Smooth muscle cell (in vitro differentiated cells): Measurements from ENCODE around the gene GIPC3. TPM values are rescaled to one million over a fixed set of nuclear protein-coding genes. Genes with fewer than 3 reads are reported as not detected.

Source experiments
- DNase-seq: peaks from one replicate; lab custom pipeline; 2025; ENCODE audit not compliant: unreplicated experiment; lab: John Stamatoyannopoulos, UW
- H2AFZ ChIP-seq: fragments of 200-600 bp; sonication (generic); 2 replicates; pipeline ENCODE4 v1.6.0; 2016; ENCODE audit warnings: antibody characterized with exemption, low read depth, mild to moderate bottlenecking
- H3F3A ChIP-seq: fragments of 200-600 bp; sonication (generic); 2 replicates; pipeline ENCODE4 v1.6.0; 2017; ENCODE audit warnings: antibody characterized with exemption, low read depth
- H3K27ac ChIP-seq: fragments of 200-600 bp; sonication (generic); 2 replicates; pipeline ENCODE4 v1.5.1; 2016; ENCODE audit warnings: low read depth, mild to moderate bottlenecking
- H3K27me3 ChIP-seq: fragments of 200-600 bp; sonication (generic); 2 replicates; pipeline ENCODE4 v1.6.1; 2016; ENCODE audit warnings: low read depth, mild to moderate bottlenecking
- H3K36me3 ChIP-seq: fragments of 200-600 bp; sonication (generic); 2 replicates; pipeline ENCODE4 v1.5.1; 2016; ENCODE audit warnings: low read depth
- H3K4me1 ChIP-seq: fragments of 200-600 bp; sonication (generic); 2 replicates; pipeline ENCODE4 v1.5.1; 2016; ENCODE audit warnings: low read depth
- H3K4me2 ChIP-seq: fragments of 200-600 bp; sonication (generic); 2 replicates; pipeline ENCODE4 v1.6.0; 2016; ENCODE audit warnings: mild to moderate bottlenecking
- H3K4me3 ChIP-seq: fragments of 200-600 bp; sonication (generic); 2 replicates; pipeline ENCODE4 v1.5.1; 2016; ENCODE audit warnings: mild to moderate bottlenecking
- H3K79me2 ChIP-seq: fragments of 200-600 bp; sonication (generic); 2 replicates; pipeline ENCODE4 v1.6.0; 2016; ENCODE audit warnings: low read depth, mild to moderate bottlenecking
- H3K9ac ChIP-seq: fragments of 200-600 bp; sonication (generic); 2 replicates; pipeline ENCODE4 v1.6.0; 2016; ENCODE audit warnings: low read depth
- H3K9me3 ChIP-seq: fragments of 200-600 bp; sonication (generic); replicated peaks from 2 replicates; pipeline ENCODE4 v1.5.1; 2016; ENCODE audit warnings: low read depth
- H4K20me1 ChIP-seq: fragments of 200-600 bp; sonication (generic); 2 replicates; pipeline ENCODE4 v1.6.0; 2016; ENCODE audit warnings: low read depth
- WGBS: methylation state at CpG from one replicate; pipeline ENCODE4 v1.1.7; 2016; ENCODE audit warnings: low lambda C conversion rate; 5-methylcytosine and 5-hydroxymethylcytosine counted together
- polyA plus RNA-seq: library from polyadenylated mRNA; unstranded; fragments of >200 nt; fragmentation: Nextera tagmentation; extraction: Ambion mirVana; gene quantifications from 2 replicates; pipeline ENCODE4 v1.2.1, GENCODE V29; 2016
- total RNA-seq: library from RNA; depleted of rRNA; stranded (reverse); fragments of >200 nt; gene quantifications from 2 replicates; pipeline ENCODE4 v1.2.3, GENCODE V29; 2014
- TF ChIP-seq, protein P1 (sequence below): fragments of 200-600 bp; sonication (generic); IDR thresholded peaks from 2 replicates; pipeline ENCODE4 v1.5.1; 2017; ENCODE audit warnings: borderline replicate concordance, mild to moderate bottlenecking, antibody characterized with exemption; ENCODE audit not compliant: insufficient read depth, poor library complexity, severe bottlenecking

GIPC3 gene
- total and polyA plus RNA-seq, 2 experiments from 2014 or later: 0.13 to 0.96 TPM

DNA sequence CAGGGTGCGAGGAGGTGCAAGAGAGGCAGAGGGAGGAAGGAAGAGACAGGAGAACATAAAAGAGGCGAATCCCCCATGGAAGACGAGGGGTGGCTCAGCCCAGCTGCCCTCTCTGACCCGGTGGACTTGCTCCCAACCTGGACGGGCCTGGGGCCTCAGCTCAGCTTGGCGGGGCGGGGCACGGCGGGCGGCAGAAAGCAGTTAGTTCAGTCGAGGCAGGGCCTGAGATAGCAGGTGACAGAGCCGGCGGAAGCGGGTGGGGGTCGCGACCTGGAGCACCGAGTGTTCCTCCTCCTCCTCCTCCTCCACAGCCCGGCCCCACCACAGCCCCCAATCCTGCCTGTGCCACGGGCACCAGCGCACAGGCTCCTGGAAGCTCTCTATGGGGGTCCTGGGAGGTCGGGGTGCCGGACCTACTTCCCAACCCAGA lies 48.3 kb downstream of the GIPC3 start:
- H3K4me1 ChIP-seq: no peaks in the 10 kb centered on the region
- H3K79me2 ChIP-seq: no peaks in the 10 kb centered on the region
- no peaks in the 10 kb centered on the region for H4K20me1 ChIP-seq

GRCh38 chr19:3634496-3635045 lies 49.3 kb downstream of the GIPC3 start:
- H3K4me2 ChIP-seq: no peak overlapping the region
- H3K27me3 ChIP-seq: no peaks in the 10 kb centered on the region
- no peaks in the 10 kb centered on the region for H3K9me3 ChIP-seq
- H3K9ac ChIP-seq: no peak overlapping the region
- H3K27ac ChIP-seq: no peak overlapping the region
- no peaks in the 10 kb centered on the region for H3K4me1 ChIP-seq
- WGBS: 97% methylated on average over 15 of the region's 19 CpGs
- no peak for DNase-seq
- H2AFZ ChIP-seq: no peak overlapping the region
- H4K20me1 ChIP-seq: no peaks in the 10 kb centered on the region
- no peaks in the 10 kb centered on the region for H3K36me3 ChIP-seq
- no peaks in the 10 kb centered on the region for H3K79me2 ChIP-seq
- TF ChIP-seq, protein P1, sequence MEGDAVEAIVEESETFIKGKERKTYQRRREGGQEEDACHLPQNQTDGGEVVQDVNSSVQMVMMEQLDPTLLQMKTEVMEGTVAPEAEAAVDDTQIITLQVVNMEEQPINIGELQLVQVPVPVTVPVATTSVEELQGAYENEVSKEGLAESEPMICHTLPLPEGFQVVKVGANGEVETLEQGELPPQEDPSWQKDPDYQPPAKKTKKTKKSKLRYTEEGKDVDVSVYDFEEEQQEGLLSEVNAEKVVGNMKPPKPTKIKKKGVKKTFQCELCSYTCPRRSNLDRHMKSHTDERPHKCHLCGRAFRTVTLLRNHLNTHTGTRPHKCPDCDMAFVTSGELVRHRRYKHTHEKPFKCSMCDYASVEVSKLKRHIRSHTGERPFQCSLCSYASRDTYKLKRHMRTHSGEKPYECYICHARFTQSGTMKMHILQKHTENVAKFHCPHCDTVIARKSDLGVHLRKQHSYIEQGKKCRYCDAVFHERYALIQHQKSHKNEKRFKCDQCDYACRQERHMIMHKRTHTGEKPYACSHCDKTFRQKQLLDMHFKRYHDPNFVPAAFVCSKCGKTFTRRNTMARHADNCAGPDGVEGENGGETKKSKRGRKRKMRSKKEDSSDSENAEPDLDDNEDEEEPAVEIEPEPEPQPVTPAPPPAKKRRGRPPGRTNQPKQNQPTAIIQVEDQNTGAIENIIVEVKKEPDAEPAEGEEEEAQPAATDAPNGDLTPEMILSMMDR: no peak
- H3K4me3 ChIP-seq: no peak overlapping the region
- H3F3A ChIP-seq: no peaks in the 10 kb centered on the region

More for the DNA sequence above, 48.3 kb downstream of the GIPC3 start:
- H3F3A ChIP-seq: no peaks in the 10 kb centered on the region
- H3K9me3 ChIP-seq: no peaks in the 10 kb centered on the region
- 97% methylated on average over 15 of the region's 22 CpGs for WGBS
- no peaks in the 10 kb centered on the region for H3K27me3 ChIP-seq
- no peaks in the 10 kb centered on the region for H3K36me3 ChIP-seq
- H3K4me3 ChIP-seq: no peak overlapping the region
- H2AFZ ChIP-seq: no peak overlapping the region
- no peak overlapping the region for H3K4me2 ChIP-seq
- no peak for DNase-seq
- no peak overlapping the region for H3K27ac ChIP-seq
- TF ChIP-seq, protein P1: no peak
- H3K9ac ChIP-seq: no peak overlapping the region

DNA sequence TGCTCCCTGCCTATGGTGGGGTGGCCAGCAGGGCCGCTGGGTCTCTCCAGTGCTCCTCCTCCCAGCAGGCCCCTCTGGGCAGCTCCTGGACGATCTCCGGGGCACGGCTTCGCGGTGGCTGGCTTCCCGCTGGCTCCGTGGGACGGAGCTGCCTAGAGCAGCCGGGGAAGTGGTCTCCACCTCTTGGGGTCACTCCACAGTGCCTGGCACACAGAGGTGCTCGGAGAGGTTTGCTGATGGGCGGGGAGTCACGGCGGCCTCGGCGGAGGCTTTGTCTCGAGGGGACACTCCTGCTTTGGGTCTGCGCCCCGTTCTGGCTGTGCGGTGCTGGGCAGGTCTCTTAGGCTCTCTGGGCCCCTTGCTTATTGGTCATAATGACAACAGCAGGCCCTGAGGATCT lies 51.2 kb downstream of the GIPC3 start:
- Histone ChIP-seq H3K4me1 (no peaks in the 10 kb centered on the region), H2AFZ (no peak overlapping the region), H3K9me3 (no peaks in the 10 kb centered on the region), H3K4me3 (no peak overlapping the region), H3K4me2 (no peak overlapping the region), H3F3A (no peaks in the 10 kb centered on the region), H3K79me2 (no peaks in the 10 kb centered on the region), H3K9ac (no peak overlapping the region), H3K36me3 (no peaks in the 10 kb centered on the region), H3K27me3 (no peaks in the 10 kb centered on the region), H4K20me1 (no peaks in the 10 kb centered on the region), H3K27ac (no peak overlapping the region)
- TF ChIP-seq, protein P1: no peak
- no peak for DNase-seq
- WGBS: 95% methylated on average over 20 of the region's 20 CpGs

GRCh38 chr19:3636962-3637361 lies 51.7 kb downstream of the GIPC3 start:
- Histone ChIP-seq H3K79me2 (no peaks in the 10 kb centered on the region), H3K27ac (no peak overlapping the region), H3K27me3 (no peaks in the 10 kb centered on the region), H3K4me1 (no peaks in the 10 kb centered on the region), H3K9me3 (no peaks in the 10 kb centered on the region), H3K36me3 (no peaks in the 10 kb centered on the region), H4K20me1 (no peaks in the 10 kb centered on the region), H3F3A (no peaks in the 10 kb centered on the region), H2AFZ (no peak overlapping the region), H3K9ac (no peak overlapping the region), H3K4me2 (no peak overlapping the region), H3K4me3 (no peak overlapping the region)
- TF ChIP-seq, protein P1: no peak
- 95% methylated on average over 19 of the region's 20 CpGs for WGBS
- no peak for DNase-seq
